GM18499 (cell line): ENCODE data around the gene EFL1.

ENCODE experiments used
- ATAC-seq: cut with Tn5 transposase; IDR thresholded peaks from one replicate; pipeline ENCODE4 v1.9.1; 2021; ENCODE audit warnings: moderate number of reproducible peaks; ENCODE audit not compliant: insufficient read depth, unreplicated experiment

Gene EFL1

GRCh38 chr15:82129149-82129692 lies 133.3 kb downstream of the EFL1 start:
- ATAC-seq: no peak

- ATAC-seq: no peak
These were observed 134.0 kb downstream of the EFL1 start for GRCh38 chr15:82128401-82129148.

- ATAC-seq: no peak
These were observed 135.0 kb downstream of the EFL1 start for GRCh38 chr15:82127581-82127980.

- ATAC-seq: no peak
These were observed 136.2 kb downstream of the EFL1 start for GRCh38 chr15:82126346-82126745.

- ATAC-seq: no peak
These were observed 137.9 kb downstream of the EFL1 start for GRCh38 chr15:82124331-82125263.

GRCh38 chr15:82122746-82123400 lies 139.7 kb downstream of the EFL1 start:
- ATAC-seq: no peak

GRCh38 chr15:82118040-82118439 lies 144.5 kb downstream of the EFL1 start:
- no peak for ATAC-seq

GRCh38 chr15:82117296-82117695 lies 145.2 kb downstream of the EFL1 start:
- no peak for ATAC-seq

GRCh38 chr15:82114660-82115059 lies 147.9 kb downstream of the EFL1 start:
- ATAC-seq: no peak

- ATAC-seq: no peak
These were observed 149.3 kb downstream of the EFL1 start for GRCh38 chr15:82113106-82113715.

GRCh38 chr15:82111918-82112317 lies 150.6 kb downstream of the EFL1 start:
- no peak for ATAC-seq

GRCh38 chr15:82110144-82110543 lies 152.4 kb downstream of the EFL1 start:
- ATAC-seq: no peak

GRCh38 chr15:82108489-82109078 lies 153.9 kb downstream of the EFL1 start:
- ATAC-seq: no peak

GRCh38 chr15:82106679-82107078 lies 155.9 kb downstream of the EFL1 start:
- no peak for ATAC-seq

GRCh38 chr15:82105451-82106215 lies 156.9 kb downstream of the EFL1 start:
- no peak for ATAC-seq

- no peak for ATAC-seq
These were observed 159.1 kb downstream of the EFL1 start for GRCh38 chr15:82103468-82103867.

GRCh38 chr15:82100111-82100929 lies 162.2 kb downstream of the EFL1 start:
- ATAC-seq: no peak

- ATAC-seq: no peak
These were observed 163.9 kb downstream of the EFL1 start for GRCh38 chr15:82098674-82099073.
